PC-9 (cell line): ENCODE measurements around the gene OTUD6A. TPM values are rescaled to one million over a fixed set of nuclear protein-coding genes. Genes with fewer than 3 reads are reported as not detected.

Experiments used
- Bru-seq: library from RNA; stranded (reverse); fragments of 400-500 nt; gene quantifications from one replicate; lab custom pipeline; 2021; lab: Mats Ljungman, UMichigan
- BruChase-seq, 2 experiments: library from RNA; stranded (reverse); fragments of 400-500 nt; gene quantifications; one replicate each; lab custom pipeline; 2021; lab: Mats Ljungman, UMichigan
- BruUV-seq: library from RNA; stranded (reverse); fragments of 400-500 nt; replicated peaks from 2 replicates; lab custom pipeline; 2021; lab: Mats Ljungman, UMichigan
- CTCF ChIA-PET: fragments of 300-600 bp; sonication (Branson Sonifier 250); formaldehyde crosslinking; loops from one replicate; lab custom pipeline; 2022; ENCODE audit warnings: antibody characterized with exemption; lab: Charles Lee
- POLR2A ChIA-PET: fragments of 300-600 bp; sonication (Branson Sonifier 250); formaldehyde crosslinking; loops from one replicate; lab custom pipeline; 2022; ENCODE audit warnings: antibody characterized with exemption; ENCODE audit not compliant: unreplicated experiment; lab: Charles Lee
- DNase-seq, 2 experiments: peaks; one replicate each; pipeline versions ENCODE4 v3.0.0 to v3.0.0-alpha.2; 2015 to 2022; ENCODE audit warnings: mixed read lengths in 1 of 2
- H2AFZ ChIP-seq: fragments of 200-600 bp; sonication (generic); 2 replicates; pipeline ENCODE4 v1.8.1; 2017; ENCODE audit warnings: antibody characterized with exemption
- H3F3A ChIP-seq: fragments of 200-600 bp; sonication (generic); 2 replicates; pipeline ENCODE4 v1.8.1; 2017; ENCODE audit warnings: antibody characterized with exemption, mild to moderate bottlenecking, low read depth; ENCODE audit not compliant: insufficient read depth
- H3K27ac ChIP-seq: fragments of 200-600 bp; sonication (generic); 2 replicates; pipeline ENCODE4 v1.6.1; 2016; ENCODE audit warnings: mixed run types
- H3K27me3 ChIP-seq: fragments of 200-600 bp; sonication (generic); 2 replicates; pipeline ENCODE4 v1.6.1; 2016; ENCODE audit warnings: low read depth, mixed run types; ENCODE audit not compliant: insufficient read depth
- H3K36me3 ChIP-seq: fragments of 200-600 bp; sonication (generic); 2 replicates; pipeline ENCODE4 v1.6.1; 2016; ENCODE audit warnings: low read depth, mixed run types
- H3K4me1 ChIP-seq: fragments of 200-600 bp; sonication (generic); replicated peaks from 2 replicates; pipeline ENCODE4 v1.6.1; 2016; ENCODE audit warnings: mixed run types; ENCODE audit not compliant: insufficient read depth
- H3K4me2 ChIP-seq: fragments of 200-600 bp; sonication (generic); 2 replicates; pipeline ENCODE4 v1.6.1; 2017; ENCODE audit warnings: mixed run types
- H3K4me3 ChIP-seq: fragments of 200-600 bp; sonication (generic); 2 replicates; pipeline ENCODE4 v1.6.1; 2016; ENCODE audit warnings: mixed run types
- H3K79me2 ChIP-seq: fragments of 200-600 bp; sonication (generic); 2 replicates; pipeline ENCODE4 v1.6.1; 2017; ENCODE audit warnings: low read depth, mixed run types
- H3K9me2 ChIP-seq: fragments of 200-600 bp; sonication (generic); 2 replicates; pipeline ENCODE4 v1.8.1; 2017; ENCODE audit warnings: mild to moderate bottlenecking; ENCODE audit not compliant: insufficient read depth
- H3K9me3 ChIP-seq: fragments of 200-600 bp; sonication (generic); 2 replicates; pipeline ENCODE4 v1.8.1; 2016; ENCODE audit warnings: low read depth; ENCODE audit not compliant: insufficient read depth
- H4K20me1 ChIP-seq: fragments of 200-600 bp; sonication (generic); 2 replicates; pipeline ENCODE4 v1.8.1; 2017; ENCODE audit not compliant: insufficient read depth
- CTCF ChIP-seq: fragments of 200-600 bp; sonication (generic); conservative IDR thresholded peaks from 2 replicates; pipeline ENCODE4 v1.6.1; 2017; ENCODE audit warnings: mixed run types, antibody characterized with exemption, mild to moderate bottlenecking, moderate library complexity
- EZH2 ChIP-seq: fragments of 200-600 bp; sonication (generic); IDR thresholded peaks from 2 replicates; pipeline ENCODE4 v1.8.0; 2017; ENCODE audit warnings: antibody characterized with exemption, low read depth
- intact Hi-C: fragments of 100-400 bp; cut with micrococcal nuclease; formaldehyde crosslinking; loops from one replicate; pipeline ENCODE4 v1.10.0; 2022; ENCODE audit not compliant: unreplicated experiment
- long read RNA-seq: library from polyadenylated mRNA; stranded (forward); transcript quantifications from one replicate; pipeline ENCODE4 v2.0.0, GENCODE V29; 2022
- total RNA-seq: library from RNA; stranded (reverse); gene quantifications from 2 replicates; pipeline ENCODE4 v1.2.3, GENCODE V29; 2021

OTUD6A gene
- total RNA-seq (not detected in 2 replicates), Bru-seq, nascent RNA (not detected), BruChase-seq, experiment 1, labeled RNA remaining after a 2-hour chase (not detected), BruChase-seq, experiment 2, labeled RNA remaining after a 6-hour chase (not detected)
- long read RNA-seq: 0 reads

- no peak for TF ChIP-seq EZH2
- TF ChIP-seq CTCF: no peak
- H3K27me3 ChIP-seq: 0 out of 2 replicates have a peak, but pooled peaks cover 7% of the 10 kb centered on the region
- DNase-seq: no peak
- no peaks in the 10 kb centered on the region for H3K79me2 ChIP-seq
- no peaks in the 10 kb centered on the region for H3K9me2 ChIP-seq
- no peaks in the 10 kb centered on the region for H3K9me3 ChIP-seq
- intact Hi-C loops: no loop called here
- ChIA-PET POLR2A (no interaction called here), CTCF (no interaction called here)
- no peaks in the 10 kb centered on the region for H3K36me3 ChIP-seq
- no peak within 1 kb of the TSS for H2AFZ ChIP-seq
- H3F3A ChIP-seq: no peaks in the 10 kb centered on the region
- H3K4me2 ChIP-seq: no peak within 1 kb of the TSS
- no TSS peak for BruUV-seq
- no peak within 1 kb of the TSS for H3K27ac ChIP-seq
- no peaks in the 10 kb centered on the region for H4K20me1 ChIP-seq
- no peak within 1 kb of the TSS for H3K4me3 ChIP-seq
- no peaks in the 10 kb centered on the region for H3K4me1 ChIP-seq
Observed at GRCh38 chrX:70062076-70062475, at the start of gene OTUD6A. TSS of gene OTUD6A (plus strand) at chrX:70062457. CDS start at chrX:70062525, 68 bp downstream.

- Histone ChIP-seq H3K27me3 (peaks cover 15% of the 10 kb centered on the region; the same call in 1 of the 2 replicates), H3K36me3 (no peaks in the 10 kb centered on the region), H3K4me3 (no peak overlapping the region), H3K79me2 (no peaks in the 10 kb centered on the region), H2AFZ (no peak overlapping the region), H3K9me3 (no peaks in the 10 kb centered on the region), H3K9me2 (no peaks in the 10 kb centered on the region), H3K4me2 (no peak overlapping the region), H3K27ac (no peak overlapping the region), H3F3A (no peaks in the 10 kb centered on the region), H3K4me1 (no peaks in the 10 kb centered on the region), H4K20me1 (no peaks in the 10 kb centered on the region)
- no TSS peak for BruUV-seq
- ChIA-PET CTCF (no interaction called here), POLR2A (no interaction called here)
- intact Hi-C loops: no loop called here
- DNase-seq: no peak
- TF ChIP-seq EZH2 (no peak), CTCF (no peak)
Observed at GRCh38 chrX:70012756-70013155, 49.5 kb upstream of the OTUD6A start.

GRCh38 chrX:70013466-70014381, 48.5 kb upstream of the OTUD6A start:
- H2AFZ ChIP-seq: no peak overlapping the region
- H3K9me2 ChIP-seq: no peaks in the 10 kb centered on the region
- no peak for DNase-seq
- TF ChIP-seq CTCF: no peak
- TF ChIP-seq EZH2: no peak
- peaks cover 15% of the 10 kb centered on the region; the same call in 1 of the 2 replicates for H3K27me3 ChIP-seq
- no TSS peak for BruUV-seq
- no peak overlapping the region for H3K4me3 ChIP-seq
- no peaks in the 10 kb centered on the region for H3K9me3 ChIP-seq
- POLR2A ChIA-PET: no interaction called here
- H3K79me2 ChIP-seq: no peaks in the 10 kb centered on the region
- no peaks in the 10 kb centered on the region for H3K36me3 ChIP-seq
- intact Hi-C loops: no loop called here
- no peak overlapping the region for H3K4me2 ChIP-seq
- no peaks in the 10 kb centered on the region for H3F3A ChIP-seq
- CTCF ChIA-PET: no interaction called here
- H3K27ac ChIP-seq: no peak overlapping the region
- no peaks in the 10 kb centered on the region for H3K4me1 ChIP-seq
- no peaks in the 10 kb centered on the region for H4K20me1 ChIP-seq
